MG63 (cell line): ENCODE data around the gene POLG2. TPM values are rescaled to one million over a fixed set of nuclear protein-coding genes. Genes with fewer than 3 reads are reported as not detected.

Source experiments
- DNase-seq: peaks from one replicate; pipeline ENCODE4 v3.0.0-alpha.2; 2020
- H3K27me3 ChIP-seq: fragments of 250-450 bp; sonication (Bioruptor Pico); 2 replicates; pipeline ENCODE4 v1.5.1; 2020; ENCODE audit warnings: mild to moderate bottlenecking, moderate library complexity
- H3K36me3 ChIP-seq: fragments of 250-450 bp; sonication (Bioruptor Pico); 2 replicates; pipeline ENCODE4 v1.5.1; 2020; ENCODE audit warnings: mild to moderate bottlenecking, moderate library complexity
- H3K4me3 ChIP-seq: fragments of 250-450 bp; sonication (Bioruptor Pico); 2 replicates; pipeline ENCODE4 v1.5.1; 2020; ENCODE audit warnings: mild to moderate bottlenecking, moderate library complexity
- H3K9me3 ChIP-seq: fragments of 250-450 bp; sonication (Bioruptor Pico); 2 replicates; pipeline ENCODE4 v1.5.1; 2020; ENCODE audit warnings: mild to moderate bottlenecking, moderate library complexity
- total RNA-seq: library from RNA; depleted of rRNA; stranded (reverse); fragments of >200 nt; shearing (Covaris generic); gene quantifications from 2 replicates; pipeline ENCODE4 v1.2.3, GENCODE V29; 2014; ENCODE audit warnings: low replicate concordance

The POLG2 gene
- total RNA-seq, 1 experiment from 2014 or later = 2.8 TPM

DNA sequence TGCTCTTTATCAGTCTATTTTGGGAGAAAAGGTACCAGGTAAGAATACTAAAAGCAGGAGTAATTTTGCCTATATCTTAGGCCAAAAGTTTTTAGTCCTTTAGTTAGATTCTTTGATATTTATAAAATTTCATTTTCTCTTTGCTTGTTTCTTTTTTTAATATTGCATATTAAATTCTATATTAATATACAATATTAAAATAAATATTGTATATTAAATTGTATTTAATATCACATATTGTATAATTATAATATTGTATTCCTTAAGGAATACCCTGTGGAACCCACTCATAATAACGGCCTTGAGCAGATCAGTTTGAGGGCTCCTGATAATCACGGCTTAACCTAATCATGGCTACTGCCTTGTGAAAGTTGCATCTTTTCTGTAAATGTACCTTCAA, 11.8 kb upstream of the POLG2 start:
- Histone ChIP-seq H3K27me3 (no peaks in the 10 kb centered on the region), H3K9me3 (no peaks in the 10 kb centered on the region), H3K36me3 (peaks cover 73% of the 10 kb centered on the region), H3K4me3 (peak overlapping the region; percentile 96)
- no peak for DNase-seq

DNA sequence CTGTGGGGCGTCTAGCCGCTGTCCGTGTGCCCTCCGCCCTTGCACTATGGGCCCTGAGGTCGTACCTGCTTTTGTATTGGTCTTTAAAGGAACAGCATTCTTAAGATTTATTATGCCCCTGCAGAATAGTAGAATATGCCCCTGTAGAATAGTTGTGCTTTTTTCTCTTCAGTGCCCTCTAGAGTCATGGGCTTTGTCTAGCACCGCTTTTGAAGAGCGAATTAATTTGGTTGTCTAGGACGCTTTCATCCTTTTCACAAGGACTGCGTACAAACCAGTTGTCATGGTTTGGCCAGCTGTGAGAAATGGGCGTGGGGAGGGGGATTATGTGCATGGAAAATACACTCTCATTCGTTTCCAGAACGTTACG, 10.5 kb upstream of the POLG2 start:
- Histone ChIP-seq H3K36me3 (peaks cover 73% of the 10 kb centered on the region), H3K4me3 (peak overlapping the region; percentile 96), H3K27me3 (no peaks in the 10 kb centered on the region), H3K9me3 (no peaks in the 10 kb centered on the region)
- DNase-seq = peak; percentile 64

DNA sequence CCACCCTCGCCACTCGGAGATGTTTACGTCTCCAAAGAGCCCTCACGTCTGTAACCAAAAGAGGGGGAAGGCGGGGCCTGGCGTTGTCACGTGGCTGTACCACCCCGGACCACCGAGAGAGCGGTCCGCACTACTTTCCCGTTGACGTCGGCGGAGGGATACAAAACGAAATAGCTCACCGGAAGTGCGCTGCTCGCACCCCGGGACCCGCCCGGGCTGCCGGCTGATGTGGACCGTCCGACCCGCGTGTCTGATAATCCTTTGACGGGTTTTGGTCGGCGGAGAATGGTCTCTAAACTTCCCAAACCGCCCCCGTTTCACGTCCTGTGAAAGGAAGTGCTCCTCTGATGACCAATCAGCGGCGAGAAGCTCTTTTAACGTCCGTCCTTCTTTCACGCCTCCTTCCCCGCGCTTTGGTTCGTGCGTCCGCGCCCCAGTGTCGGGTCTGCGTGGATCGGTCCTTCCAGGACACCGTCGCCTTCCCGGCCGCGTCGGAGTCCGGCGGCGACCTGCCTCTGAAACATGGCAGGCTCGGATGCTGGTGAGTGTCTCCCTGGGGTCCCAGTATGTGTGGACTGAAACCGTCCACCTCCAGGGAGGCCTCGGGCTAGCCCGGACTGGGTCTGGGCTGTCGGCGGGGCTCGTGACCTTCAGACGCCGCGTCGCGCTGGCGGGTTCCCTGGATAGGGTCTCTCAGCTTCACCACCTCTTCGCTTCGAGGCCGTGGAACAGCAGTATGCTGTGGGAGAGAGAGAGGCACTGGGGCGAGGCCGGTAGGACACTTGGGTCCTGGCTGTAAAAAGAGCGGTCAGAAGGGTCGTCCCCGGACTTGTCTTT, 9.9 kb upstream of the POLG2 start, which contains the start of gene CEP95:
Gene CEP95, plus strand, starts transcription at position 402 of the 837 bp plus-strand sequence. Its CDS starts 121 bp downstream, at position 523.
- Histone ChIP-seq H3K9me3 (no peaks in the 10 kb centered on the region), H3K36me3 (peaks cover 73% of the 10 kb centered on the region), H3K4me3 (peak within 1 kb of the TSS; percentile 96), H3K27me3 (no peaks in the 10 kb centered on the region)
- DNase-seq = peak; percentile 99

DNA sequence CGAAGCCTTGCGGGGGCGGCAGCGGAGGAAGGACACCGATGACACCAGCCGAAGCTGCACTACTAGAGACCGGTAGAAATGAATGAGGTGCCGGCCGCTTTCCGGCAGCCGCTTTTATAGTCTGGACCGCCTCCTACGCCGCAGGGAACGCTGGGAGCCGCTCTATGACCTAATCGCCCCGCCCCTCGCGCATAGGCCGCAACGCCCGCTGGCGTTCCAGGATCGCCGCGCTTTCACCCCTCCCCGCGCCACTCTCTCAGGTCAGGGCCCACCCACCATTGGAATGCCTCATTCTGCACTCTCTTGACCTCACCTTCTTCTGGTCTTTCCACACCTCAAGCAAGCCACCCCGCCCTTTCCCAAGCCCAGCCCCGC, 9.3 kb upstream of the POLG2 start, which contains the start of gene DDX5:
Gene DDX5, minus strand, starts transcription at position 89 of the 375 bp plus-strand sequence. CDS start 170 bp downstream, outside the sequence.
- Histone ChIP-seq H3K4me3 (peak within 1 kb of the TSS; percentile 96), H3K9me3 (no peaks in the 10 kb centered on the region), H3K27me3 (no peaks in the 10 kb centered on the region), H3K36me3 (peaks cover 73% of the 10 kb centered on the region)
- peak; percentile 99 for DNase-seq

DNA sequence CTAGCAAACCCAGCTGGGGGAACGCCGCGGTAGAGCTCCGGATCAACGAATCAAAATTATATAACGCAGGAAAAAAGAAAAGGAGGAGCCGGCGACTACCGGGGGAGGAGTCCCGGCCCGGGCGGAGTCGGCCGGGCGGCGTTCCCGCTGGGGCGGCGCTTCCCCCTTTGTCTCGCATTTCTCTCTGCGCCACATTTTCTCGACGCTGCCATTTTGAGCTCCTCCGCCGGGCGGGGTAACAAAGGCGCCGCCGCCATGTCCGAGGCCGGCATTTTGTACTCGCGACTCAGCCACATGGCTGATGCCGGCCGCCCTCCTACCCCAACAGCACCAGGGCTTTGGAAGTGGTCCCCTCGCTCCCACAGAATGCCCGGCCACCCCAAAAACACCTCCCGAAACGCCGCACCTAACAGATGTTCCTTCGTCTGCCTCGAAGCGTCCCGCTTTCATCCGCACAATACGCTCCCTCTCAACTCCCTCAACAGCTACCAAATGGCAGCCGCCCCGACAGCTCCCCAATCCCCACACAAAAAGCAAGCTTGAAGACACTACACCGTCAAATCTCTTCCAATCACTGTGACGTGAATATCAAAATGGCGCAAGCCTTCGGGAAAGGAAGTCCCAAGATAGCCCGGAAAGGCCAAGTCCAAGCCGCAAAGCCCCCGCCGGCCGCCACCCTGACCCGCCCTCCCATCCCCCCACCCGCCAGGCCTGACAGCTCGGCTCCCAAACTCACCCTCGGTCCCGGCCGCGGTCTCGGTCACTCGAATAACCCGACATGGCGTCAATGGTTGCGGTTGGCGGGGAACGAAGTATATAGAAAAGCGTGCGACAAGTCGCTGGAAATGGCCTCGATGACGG, 8.7 kb upstream of the POLG2 start:
- Histone ChIP-seq H3K9me3 (no peaks in the 10 kb centered on the region), H3K36me3 (peaks cover 73% of the 10 kb centered on the region), H3K4me3 (peak overlapping the region; percentile 96), H3K27me3 (no peaks in the 10 kb centered on the region)
- DNase-seq = peak; percentile 84

DNA sequence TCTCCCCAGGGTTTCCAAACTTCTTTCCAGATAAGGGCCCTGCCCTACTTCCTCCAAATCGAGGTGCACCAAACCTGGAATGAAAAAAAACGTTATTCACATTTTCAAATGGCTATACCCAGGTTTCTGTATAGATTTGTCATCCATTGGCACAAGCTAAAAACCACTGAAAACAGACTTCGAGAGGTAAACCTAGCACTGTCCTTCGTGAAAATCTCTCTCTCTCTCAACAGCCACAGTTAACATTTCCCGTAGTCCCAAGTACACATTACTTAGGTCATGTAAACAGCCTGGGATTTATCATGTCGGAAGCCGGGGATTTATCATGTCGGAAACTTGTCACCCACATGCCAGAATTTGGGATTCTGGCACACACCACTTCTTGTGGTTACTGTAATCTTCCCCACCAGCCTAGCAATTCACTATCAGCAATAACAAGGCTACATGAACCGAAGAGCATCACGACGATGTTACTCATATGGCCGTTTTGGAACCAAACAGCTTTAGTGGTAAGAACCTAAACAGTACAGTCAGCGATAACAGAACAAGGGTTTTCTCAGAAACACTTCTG, 8.0 kb upstream of the POLG2 start:
- Histone ChIP-seq H3K27me3 (no peaks in the 10 kb centered on the region), H3K36me3 (peaks cover 73% of the 10 kb centered on the region), H3K9me3 (no peaks in the 10 kb centered on the region), H3K4me3 (peak overlapping the region; percentile 96)
- peak; percentile 56 for DNase-seq

DNA sequence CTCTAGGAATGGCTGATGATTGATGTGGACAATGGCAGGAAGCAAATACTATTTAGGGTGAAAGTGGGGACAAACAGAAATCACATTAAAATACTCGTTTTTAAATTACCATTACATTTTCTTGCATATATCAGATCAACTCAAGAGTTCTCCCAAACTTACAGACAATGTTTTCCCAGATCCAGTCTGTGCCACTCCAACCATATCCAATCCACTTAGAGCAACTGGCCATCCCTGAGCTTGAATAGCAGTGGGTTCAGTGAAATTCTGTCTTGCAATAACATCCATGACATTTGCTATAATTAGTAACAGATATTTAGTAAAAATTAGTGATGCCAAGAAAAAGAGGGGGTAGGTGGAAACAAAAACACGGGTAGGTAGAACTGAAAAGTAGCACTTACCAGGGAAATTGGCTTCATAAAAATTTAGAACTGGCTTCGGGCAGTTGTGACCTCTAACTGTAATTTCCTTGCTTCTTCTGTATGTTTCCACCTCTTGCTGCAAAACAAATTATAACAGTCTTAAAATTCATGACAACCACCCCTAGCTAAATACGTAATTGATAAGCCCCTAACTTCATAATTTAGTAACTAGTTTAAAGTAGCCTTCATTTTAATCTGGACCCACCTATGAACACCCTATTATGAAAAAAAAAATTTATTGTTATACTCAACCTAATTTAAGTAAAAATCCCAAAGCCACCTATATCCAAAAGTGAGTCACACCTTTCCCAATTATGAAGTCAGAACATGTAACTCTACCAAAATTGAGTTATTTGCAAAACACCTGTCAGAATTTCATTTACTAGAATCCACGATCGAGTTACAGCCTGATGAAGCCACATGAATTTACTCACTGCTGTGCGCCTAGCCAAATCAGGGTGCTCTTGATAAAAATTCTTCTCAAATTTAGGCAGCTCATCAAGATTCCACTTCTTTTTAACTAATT, 7.2 kb upstream of the POLG2 start:
- Histone ChIP-seq H3K27me3 (no peaks in the 10 kb centered on the region), H3K36me3 (peaks cover 75% of the 10 kb centered on the region)

DNA sequence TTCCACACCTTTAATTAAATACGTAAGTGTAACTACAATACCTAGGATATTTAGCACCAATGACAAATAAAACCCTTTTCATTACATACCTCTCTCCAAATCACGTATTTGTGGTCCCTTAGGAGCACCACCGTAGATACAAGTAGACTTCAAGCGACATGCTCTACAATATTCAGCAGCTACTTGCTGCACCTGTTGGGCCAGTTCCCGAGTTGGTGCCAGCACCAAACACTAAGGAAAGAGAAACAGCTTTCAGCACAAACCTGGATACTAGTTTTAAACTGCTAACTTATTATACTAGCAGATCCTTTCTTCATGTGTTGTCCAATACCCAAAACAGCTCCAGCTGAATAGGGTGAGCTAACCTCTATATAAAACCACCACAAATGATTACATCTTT, 6.5 kb upstream of the POLG2 start:
- Histone ChIP-seq H3K36me3 (peaks cover 78% of the 10 kb centered on the region), H3K9me3 (no peaks in the 10 kb centered on the region), H3K4me3 (peak overlapping the region; percentile 96), H3K27me3 (no peaks in the 10 kb centered on the region)
- no peak for DNase-seq

More for the DNA sequence above, 7.2 kb upstream of the POLG2 start:
- H3K4me3 ChIP-seq = peak overlapping the region; percentile 96
- no peak for DNase-seq
- no peaks in the 10 kb centered on the region for H3K9me3 ChIP-seq

DNA sequence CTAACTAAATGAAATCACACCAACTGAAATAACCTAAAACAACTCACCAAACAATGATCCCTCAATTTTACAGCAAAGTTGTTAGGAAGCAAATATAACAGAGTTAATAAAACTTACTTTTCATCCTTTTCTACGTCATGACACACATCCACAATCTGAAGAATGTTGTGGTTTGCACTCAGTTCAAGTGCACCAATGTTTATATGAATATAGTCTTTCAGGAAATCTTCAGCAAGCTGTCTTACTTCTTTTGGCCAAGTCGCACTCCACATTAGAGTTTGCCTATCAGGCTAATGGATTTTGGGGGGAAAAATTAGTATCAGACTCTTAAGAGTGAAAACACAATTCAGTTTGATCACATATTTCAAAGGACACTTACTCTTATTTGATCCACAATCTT, 6.0 kb upstream of the POLG2 start:
- Histone ChIP-seq H3K4me3 (no peak overlapping the region), H3K36me3 (peaks cover 83% of the 10 kb centered on the region), H3K9me3 (no peaks in the 10 kb centered on the region), H3K27me3 (no peaks in the 10 kb centered on the region)
- no peak for DNase-seq

DNA sequence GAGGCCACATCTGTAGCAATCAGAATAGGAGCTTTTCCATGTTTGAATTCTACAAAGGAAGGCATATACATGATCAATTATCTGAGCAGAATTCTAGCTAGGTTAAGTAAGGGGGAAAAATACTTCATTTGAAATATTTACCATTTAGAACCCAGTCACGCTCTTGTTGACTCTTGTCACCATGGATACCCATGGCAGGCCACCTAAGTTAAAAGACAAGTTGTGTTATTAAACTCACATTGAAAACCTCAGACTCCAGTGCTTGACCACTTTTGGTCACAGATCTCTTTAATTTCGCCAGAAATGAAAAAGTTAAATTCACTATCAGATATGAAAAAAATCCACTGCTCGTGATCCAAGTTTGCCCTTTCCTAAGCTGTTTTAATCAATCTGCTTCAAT, 5.2 kb upstream of the POLG2 start:
- Histone ChIP-seq H3K27me3 (no peaks in the 10 kb centered on the region), H3K36me3 (peaks cover 87% of the 10 kb centered on the region), H3K9me3 (no peaks in the 10 kb centered on the region), H3K4me3 (no peak overlapping the region)
- DNase-seq = no peak

DNA sequence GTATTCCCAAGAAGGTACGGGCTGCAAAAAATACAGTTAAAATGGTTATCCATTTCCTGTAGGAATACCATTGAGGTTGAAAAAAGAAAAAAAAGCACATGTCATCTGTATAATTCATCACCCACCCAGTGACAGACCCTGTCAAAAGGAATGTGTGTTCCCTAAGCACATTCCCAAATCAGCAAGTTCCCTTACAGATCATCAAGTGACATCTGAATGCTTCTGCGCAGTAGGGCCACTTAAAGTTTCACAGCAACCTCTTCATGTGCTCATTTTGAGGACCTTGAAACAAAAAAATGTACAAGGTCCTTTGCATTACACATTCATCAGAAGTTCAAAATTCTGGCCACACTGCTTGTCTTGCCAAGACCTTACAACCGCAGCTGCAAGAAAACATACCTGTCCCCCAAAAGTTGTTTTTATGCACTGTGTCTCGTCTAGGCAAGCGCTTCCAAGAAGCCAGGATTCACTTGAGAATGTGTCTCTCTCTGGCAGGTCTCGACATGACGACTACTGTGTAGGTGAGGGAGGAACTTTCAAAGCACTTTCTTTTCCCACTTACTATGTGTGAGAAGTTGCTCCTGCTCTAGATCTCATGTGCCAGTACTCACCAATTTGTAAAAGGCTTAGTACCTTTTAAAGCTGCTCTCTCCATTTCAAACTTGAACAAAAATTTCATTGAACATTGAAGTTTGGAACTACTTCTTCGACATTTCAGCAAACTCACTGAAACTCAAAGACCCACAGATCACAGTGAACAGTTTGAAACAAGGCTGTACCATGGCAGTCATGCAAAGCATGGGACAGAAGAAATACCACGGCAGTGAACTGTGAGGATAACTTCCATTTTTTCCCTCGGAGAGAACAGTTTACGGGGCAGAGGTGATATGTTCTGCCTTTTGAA, 4.3 kb upstream of the POLG2 start:
- H3K4me3 ChIP-seq = no peak overlapping the region
- no peaks in the 10 kb centered on the region for H3K27me3 ChIP-seq
- H3K36me3 ChIP-seq = peaks cover 87% of the 10 kb centered on the region
- no peak for DNase-seq
- no peaks in the 10 kb centered on the region for H3K9me3 ChIP-seq

DNA sequence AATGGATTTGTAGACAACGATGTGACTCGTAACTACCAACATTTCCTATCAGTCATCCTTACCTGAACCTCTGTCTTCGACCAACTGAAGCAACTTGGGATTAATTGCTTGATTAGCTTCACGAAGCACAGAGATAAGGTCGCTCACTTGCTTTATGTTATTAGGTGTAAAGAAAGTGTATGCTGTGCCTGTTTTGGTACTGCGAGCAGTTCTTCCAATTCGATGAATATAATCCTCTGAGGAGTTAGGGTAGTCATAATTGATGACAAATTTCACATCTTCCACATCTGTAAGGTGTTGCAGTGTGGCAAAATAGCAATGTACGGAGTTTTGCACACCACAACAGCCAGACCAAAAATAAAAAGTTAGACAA, 3.6 kb upstream of the POLG2 start:
- Histone ChIP-seq H3K9me3 (no peaks in the 10 kb centered on the region), H3K36me3 (peaks cover 85% of the 10 kb centered on the region), H3K27me3 (no peaks in the 10 kb centered on the region), H3K4me3 (no peak overlapping the region)
- DNase-seq = no peak

DNA sequence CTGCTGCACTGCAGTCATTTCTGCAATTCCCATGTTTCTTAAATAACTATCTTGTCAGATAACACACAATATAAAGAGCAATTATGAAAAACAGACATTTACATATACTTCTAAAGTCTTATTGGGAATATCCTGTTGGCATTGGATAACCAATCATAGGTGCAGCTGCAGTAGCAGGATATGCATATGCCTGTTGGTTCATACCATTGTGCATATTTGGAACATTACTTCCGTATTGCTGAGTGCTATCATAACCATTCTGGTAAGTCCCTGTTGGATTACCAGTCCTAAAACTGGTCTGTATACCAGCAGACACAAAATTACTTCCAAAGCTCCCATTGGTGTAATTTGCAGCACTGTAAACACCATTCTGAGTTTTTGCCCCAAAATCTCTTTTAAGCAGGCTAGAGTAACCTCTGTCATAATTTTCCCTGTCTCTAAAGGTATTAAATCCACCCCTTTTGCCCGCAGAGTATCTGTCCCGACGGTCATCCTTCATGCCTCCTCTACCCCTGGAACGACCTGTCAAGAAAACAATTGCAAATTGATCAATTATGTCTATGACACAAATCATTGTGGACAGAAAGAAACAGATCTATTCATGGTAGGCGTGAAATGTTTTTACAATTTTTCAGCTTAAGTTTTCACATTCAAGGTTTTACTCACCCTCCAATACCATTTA, 3.1 kb upstream of the POLG2 start:
- H3K36me3 ChIP-seq = peaks cover 79% of the 10 kb centered on the region
- no peak for DNase-seq

DNA sequence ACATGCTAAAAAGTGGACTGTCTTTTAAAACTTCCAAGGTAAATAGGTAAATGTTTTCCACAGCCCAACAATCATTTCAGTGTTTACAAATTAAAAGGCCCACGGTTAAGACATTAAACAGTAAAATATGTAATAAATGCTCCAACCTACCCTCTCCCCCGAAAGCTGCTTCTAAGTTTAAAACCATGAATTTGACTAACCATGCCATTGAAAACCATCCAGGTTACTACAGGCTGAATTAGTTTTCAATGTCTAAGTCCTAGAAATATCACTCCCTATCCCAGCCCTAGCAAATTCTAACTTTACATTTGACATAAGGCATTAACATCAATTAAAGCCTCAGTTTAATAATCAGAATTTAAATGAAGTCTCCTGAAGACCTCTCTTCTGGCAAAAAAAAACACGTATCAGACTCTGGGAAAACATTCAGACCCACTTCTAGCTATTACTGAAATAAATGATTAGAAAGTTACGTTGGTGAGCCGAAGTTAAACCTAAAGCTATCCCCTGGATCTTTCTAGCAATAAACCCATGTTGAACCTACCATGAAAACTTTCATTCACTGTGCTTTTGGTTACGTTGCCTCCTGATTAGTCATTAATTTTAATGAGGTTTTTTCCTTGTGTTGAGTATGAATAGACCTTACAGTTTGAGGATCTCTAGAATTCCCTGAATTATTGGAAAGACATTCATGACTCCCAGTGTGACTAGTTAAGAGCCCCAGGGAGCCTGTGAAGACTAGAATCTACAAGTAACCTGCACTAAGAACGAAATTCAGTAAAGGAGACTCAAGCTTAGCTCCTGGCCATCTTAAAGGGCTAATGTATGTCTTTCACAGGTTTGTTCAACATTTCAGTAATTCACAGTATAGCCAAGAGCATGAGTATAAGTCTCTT, 1.7 kb upstream of the POLG2 start:
- DNase-seq = no peak
- H3K4me3 ChIP-seq = peak overlapping the region; percentile 93; the same call in 1 of the 2 replicates
- H3K27me3 ChIP-seq = no peaks in the 10 kb centered on the region
- H3K36me3 ChIP-seq = peaks cover 73% of the 10 kb centered on the region
- no peaks in the 10 kb centered on the region for H3K9me3 ChIP-seq

More for the DNA sequence above, 3.1 kb upstream of the POLG2 start:
- H3K4me3 ChIP-seq = no peak overlapping the region
- H3K27me3 ChIP-seq = no peaks in the 10 kb centered on the region
- no peaks in the 10 kb centered on the region for H3K9me3 ChIP-seq
